Skeletal muscle tissue (tissue), 4 donors: ENCODE results near the gene S1PR5. TPM values are rescaled to one million over a fixed set of nuclear protein-coding genes. Genes with fewer than 3 reads are reported as not detected.
A peak's percentile ranks its signal among the peaks of the same experiment; 100 is the strongest.

ENCODE experiments used
- H3K27ac ChIP-seq: one replicate; pipeline ENCODE4 v1.7.0; 2013; ENCODE audit warnings: mild to moderate bottlenecking, low read depth, low read length, inconsistent platforms
- H3K27me3 ChIP-seq, 3 donors: one replicate each; pipeline ENCODE4 v1.7.0; 2013; ENCODE audit warnings: low read length in 3 of 3; ENCODE audit not compliant: control insufficient read depth in 3 of 3, insufficient read depth in 3 of 3
- H3K36me3 ChIP-seq, 3 donors: one replicate each; pipeline ENCODE4 v1.7.0; 2013; ENCODE audit warnings: low read length in 3 of 3; ENCODE audit not compliant: control insufficient read depth in 3 of 3, insufficient read depth in 3 of 3
- H3K4me1 ChIP-seq, 3 donors: one replicate each; pipeline ENCODE4 v1.7.0; 2013; ENCODE audit warnings: low read length in 3 of 3, mild to moderate bottlenecking in 3 of 3; ENCODE audit not compliant: control insufficient read depth in 3 of 3, insufficient read depth in 3 of 3
- H3K4me3 ChIP-seq, 3 donors: one replicate each; pipeline ENCODE4 v1.7.0; 2013; ENCODE audit warnings: low read length in 3 of 3
- H3K9ac ChIP-seq, 3 donors: one replicate each; pipeline ENCODE4 v1.7.0; 2013; ENCODE audit warnings: low read length in 3 of 3, mild to moderate bottlenecking in 3 of 3, moderate library complexity in 2 of 3, low read depth in 1 of 3
- H3K9me3 ChIP-seq, 3 donors: one replicate each; pipeline ENCODE4 v1.7.0; 2013; ENCODE audit warnings: low read length in 3 of 3; ENCODE audit not compliant: control insufficient read depth in 3 of 3
- total RNA-seq: library from RNA; depleted of rRNA; stranded (reverse); fragments of >200 nt; gene quantifications from one replicate; pipeline ENCODE4 v1.2.3, GENCODE V29; 2014
- donor health status: Osteomylitis.

S1PR5 gene
- total RNA-seq, 1 donor from 2014 or later, result 1.6 TPM

GRCh38 chr19:10503002-10503789 lies 14.1 kb downstream of the S1PR5 start, which contains the start of gene KEAP1:
Gene KEAP1 (minus strand): TSS chr19:10503356. CDS start chr19:10500033, 3,323 bp downstream.
- H3K9ac ChIP-seq, result peak within 1 kb of the TSS; percentile 96 to 100 (median 96)
- peaks cover 18 to 31% (median 20%) of the 10 kb centered on the region in 3 donors for H3K4me1 ChIP-seq

GRCh38 chr19:10502524-10503001 lies 14.7 kb downstream of the S1PR5 start:
- Histone ChIP-seq H3K27me3 (no peaks in the 10 kb centered on the region), H3K4me1 (peaks cover 18 to 33% (median 20%) of the 10 kb centered on the region in 3 donors), H3K9me3 (no peaks in the 10 kb centered on the region), H3K36me3 (peaks cover 11 to 15% (median 12%) of the 10 kb centered on the region in 3 donors), H3K9ac (peak overlapping the region; percentile 96 to 100 (median 96)), H3K4me3 (peak overlapping the region; percentile 70 to 91 (median 75)), H3K27ac (peak overlapping the region; percentile 98)

More at GRCh38 chr19:10503002-10503789, 14.1 kb downstream of the S1PR5 start, which contains the start of gene KEAP1:
- Histone ChIP-seq H3K36me3 (peaks cover 11 to 14% (median 12%) of the 10 kb centered on the region in 3 donors), H3K27me3 (no peaks in the 10 kb centered on the region), H3K27ac (peak within 1 kb of the TSS; percentile 98), H3K9me3 (no peaks in the 10 kb centered on the region), H3K4me3 (peak within 1 kb of the TSS; percentile 70 to 91 (median 75))

GRCh38 chr19:10501971-10502523 lies 15.2 kb downstream of the S1PR5 start:
- H3K4me1 ChIP-seq, result peaks cover 24 to 38% (median 24%) of the 10 kb centered on the region in 3 donors
- H3K4me3 ChIP-seq, result peak overlapping the region; percentile 70 to 91 (median 75)
- peak overlapping the region; percentile 98 for H3K27ac ChIP-seq
- H3K9me3 ChIP-seq, result no peaks in the 10 kb centered on the region
- peak overlapping the region; percentile 96 to 100 (median 96) for H3K9ac ChIP-seq
- no peaks in the 10 kb centered on the region for H3K27me3 ChIP-seq
- H3K36me3 ChIP-seq, result peaks cover 14 to 20% (median 16%) of the 10 kb centered on the region in 3 donors

GRCh38 chr19:10500247-10500592 lies 17.0 kb downstream of the S1PR5 start:
- Histone ChIP-seq H3K4me1 (peaks cover 24 to 41% (median 24%) of the 10 kb centered on the region in 3 donors), H3K27ac (no peak overlapping the region), H3K36me3 (peaks cover 19 to 25% (median 24%) of the 10 kb centered on the region in 3 donors), H3K4me3 (no peak overlapping the region), H3K27me3 (no peaks in the 10 kb centered on the region), H3K9ac (peak overlapping the region in 1 of 3 donors; percentile 25), H3K9me3 (no peaks in the 10 kb centered on the region)

GRCh38 chr19:10499550-10500246 lies 17.5 kb downstream of the S1PR5 start:
- no peak overlapping the region for H3K27ac ChIP-seq

GRCh38 chr19:10497371-10497770 lies 19.9 kb downstream of the S1PR5 start:
- Histone ChIP-seq H3K36me3 (peaks cover 27 to 31% (median 29%) of the 10 kb centered on the region in 3 donors), H3K4me3 (no peak overlapping the region), H3K9ac (peak overlapping the region in 1 of 3 donors; percentile 54), H3K9me3 (no peaks in the 10 kb centered on the region), H3K27ac (no peak overlapping the region), H3K4me1 (peaks cover 24 to 41% (median 24%) of the 10 kb centered on the region in 3 donors), H3K27me3 (no peaks in the 10 kb centered on the region)

More at GRCh38 chr19:10499550-10500246, 17.5 kb downstream of the S1PR5 start:
- peaks cover 24 to 41% (median 24%) of the 10 kb centered on the region in 3 donors for H3K4me1 ChIP-seq
- H3K9ac ChIP-seq, result peak overlapping the region in 1 of 3 donors; percentile 40
- H3K36me3 ChIP-seq, result peaks cover 21 to 29% (median 26%) of the 10 kb centered on the region in 3 donors
- H3K4me3 ChIP-seq, result peak overlapping the region in 2 of 3 donors; percentile 9 to 29
- no peaks in the 10 kb centered on the region for H3K27me3 ChIP-seq
- no peaks in the 10 kb centered on the region for H3K9me3 ChIP-seq

GRCh38 chr19:10491472-10492047 lies 25.7 kb downstream of the S1PR5 start:
- Histone ChIP-seq H3K27me3 (no peaks in the 10 kb centered on the region), H3K9me3 (no peaks in the 10 kb centered on the region), H3K9ac (no peak overlapping the region), H3K36me3 (peaks cover 39 to 53% (median 50%) of the 10 kb centered on the region in 3 donors), H3K27ac (no peak overlapping the region), H3K4me1 (peaks cover 0 to 16% (median 4%) of the 10 kb centered on the region in 3 donors), H3K4me3 (no peak overlapping the region)

GRCh38 chr19:10486551-10486950 lies 30.7 kb downstream of the S1PR5 start:
- Histone ChIP-seq H3K4me1 (peaks cover 0 to 11% (median 4%) of the 10 kb centered on the region in 3 donors), H3K9ac (no peak overlapping the region), H3K4me3 (no peak overlapping the region), H3K27me3 (no peaks in the 10 kb centered on the region), H3K9me3 (no peaks in the 10 kb centered on the region), H3K36me3 (peaks cover 32 to 44% (median 37%) of the 10 kb centered on the region in 3 donors), H3K27ac (no peak overlapping the region)

GRCh38 chr19:10478903-10479384 lies 38.3 kb downstream of the S1PR5 start:
- no peaks in the 10 kb centered on the region for H3K27me3 ChIP-seq
- peak overlapping the region; percentile 55 for H3K27ac ChIP-seq
- peak overlapping the region; percentile 64 to 77 (median 69) for H3K4me3 ChIP-seq
- no peaks in the 10 kb centered on the region for H3K36me3 ChIP-seq
- H3K4me1 ChIP-seq, result peaks cover 10 to 12% (median 12%) of the 10 kb centered on the region in 3 donors
- peak overlapping the region; percentile 50 to 79 (median 52) for H3K9ac ChIP-seq
- no peaks in the 10 kb centered on the region for H3K9me3 ChIP-seq
